ENCODE measurements around the gene RAB6B. TPM values are rescaled to one million over a fixed set of nuclear protein-coding genes. Genes with fewer than 3 reads are reported as not detected.

The RAB6B gene
- polyA plus RNA-seq, 1 donor from 2014 or later: 57.5 TPM

- H4K20me1 ChIP-seq (ENCODE audit: insufficient read depth): no peaks in the 10 kb centered on the region
- H3K27ac ChIP-seq (ENCODE audit: low read length): no peak overlapping the region
- no peaks in the 10 kb centered on the region for H3F3A ChIP-seq (ENCODE audit: insufficient read depth, low read length, poor library complexity, severe bottlenecking)
- H3K9me3 ChIP-seq (ENCODE audit: low read length): no peaks in the 10 kb centered on the region
- H3K36me3 ChIP-seq (ENCODE audit: insufficient read depth, low read length): peaks cover 4% of the 10 kb centered on the region
- no peaks in the 10 kb centered on the region for H3K27me3 ChIP-seq (ENCODE audit: insufficient read depth, low read depth, low read length)
- no peaks in the 10 kb centered on the region for H3K9me2 ChIP-seq (ENCODE audit: insufficient read depth, low read length)
- TF ChIP-seq MXI1 (conservative IDR thresholded peaks at IDR 0.05; ENCODE audit: poor library complexity, severe bottlenecking) (no peak), SMC3 (conservative IDR thresholded peaks at IDR 0.05; ENCODE audit: poor library complexity) (no peak), EP300 (conservative IDR thresholded peaks at IDR 0.05; ENCODE audit: poor library complexity, severe bottlenecking) (no peak), EZH2 (IDR thresholded peaks at IDR 0.05; ENCODE audit: borderline replicate concordance, insufficient read depth, low read length, poor library complexity, severe bottlenecking) (no peak), TAF1 (IDR thresholded peaks at IDR 0.05; ENCODE audit: low read depth) (no peak), RAD21 (conservative IDR thresholded peaks at IDR 0.05) (no peak), CTCF (IDR thresholded peaks at IDR 0.05; ENCODE audit: poor library complexity, severe bottlenecking) (no peak)
- no peak overlapping the region for H3K4me2 ChIP-seq (ENCODE audit: low read length)
- H2AFZ ChIP-seq (ENCODE audit: low read depth, low read length): no peak overlapping the region
- no peak overlapping the region for H3K9ac ChIP-seq (ENCODE audit: low read length)
- no peaks in the 10 kb centered on the region for H3K79me2 ChIP-seq (replicated peaks; ENCODE audit: insufficient read depth, low read length)
- no peak overlapping the region for H3K4me3 ChIP-seq (ENCODE audit: low read length)
Observed at GRCh38 chr3:133827684-133828083, 68.0 kb downstream of the RAB6B start.

- no peaks in the 10 kb centered on the region for H4K20me1 ChIP-seq (ENCODE audit: insufficient read depth)
- H3K4me2 ChIP-seq (ENCODE audit: low read length): no peak overlapping the region
- H3K36me3 ChIP-seq (ENCODE audit: insufficient read depth, low read length): peaks cover 4% of the 10 kb centered on the region
- TF ChIP-seq POLR2AphosphoS5 (IDR thresholded peaks at IDR 0.05) (no peak), REST (IDR thresholded peaks at IDR 0.05; ENCODE audit: borderline replicate concordance) (no peak), MXI1 (conservative IDR thresholded peaks at IDR 0.05; ENCODE audit: poor library complexity, severe bottlenecking) (no peak), EP300 (conservative IDR thresholded peaks at IDR 0.05; ENCODE audit: poor library complexity, severe bottlenecking) (no peak)
- no peak overlapping the region for H2AFZ ChIP-seq (ENCODE audit: low read depth, low read length)
- H3K9me2 ChIP-seq (ENCODE audit: insufficient read depth, low read length): no peaks in the 10 kb centered on the region
- H3K27ac ChIP-seq (ENCODE audit: low read length): no peak overlapping the region
- no peak overlapping the region for H3K9ac ChIP-seq (ENCODE audit: low read length)
- no peak overlapping the region for H3K4me3 ChIP-seq (ENCODE audit: low read length)
- H3F3A ChIP-seq (ENCODE audit: insufficient read depth, low read length, poor library complexity, severe bottlenecking): no peaks in the 10 kb centered on the region
- H3K9me3 ChIP-seq (ENCODE audit: low read length): no peaks in the 10 kb centered on the region
- no peaks in the 10 kb centered on the region for H3K79me2 ChIP-seq (replicated peaks; ENCODE audit: insufficient read depth, low read length)
- no peaks in the 10 kb centered on the region for H3K27me3 ChIP-seq (ENCODE audit: insufficient read depth, low read depth, low read length)
Observed at GRCh38 chr3:133827136-133827535, 68.5 kb downstream of the RAB6B start.
